DOHH2 (cell line): ENCODE data around the gene GRK4.

Source experiments
- H3F3A ChIP-seq: fragments of 200-600 bp; sonication (generic), shearing (Covaris generic); 2 replicates; pipeline ENCODE4 v1.6.0; 2016; ENCODE audit warnings: antibody characterized with exemption, mild to moderate bottlenecking; ENCODE audit not compliant: control insufficient read depth, insufficient read depth
- H3K27ac ChIP-seq: fragments of 200-600 bp; sonication (generic); 2 replicates; pipeline ENCODE4 v1.5.1; 2014; ENCODE audit warnings: low read depth, mild to moderate bottlenecking, low read length, moderate library complexity
- H3K27me3 ChIP-seq: fragments of 200-600 bp; sonication (generic); 2 replicates; pipeline ENCODE4 v1.6.1; 2014; ENCODE audit warnings: mild to moderate bottlenecking, low read length, mixed read lengths; ENCODE audit not compliant: control insufficient read depth
- H3K36me3 ChIP-seq: fragments of 200-600 bp; sonication (generic); 2 replicates; pipeline ENCODE4 v1.6.1; 2014; ENCODE audit warnings: mild to moderate bottlenecking, low read length, moderate library complexity, mixed read lengths; ENCODE audit not compliant: control insufficient read depth
- H3K4me1 ChIP-seq: fragments of 200-600 bp; sonication (generic); 2 replicates; pipeline ENCODE4 v1.6.1; 2014; ENCODE audit warnings: mild to moderate bottlenecking, low read length, mixed read lengths; ENCODE audit not compliant: control insufficient read depth
- H3K4me2 ChIP-seq: fragments of 200-600 bp; sonication (generic); 2 replicates; pipeline ENCODE4 v1.6.0; 2014; ENCODE audit warnings: mild to moderate bottlenecking, low read length, moderate library complexity
- H3K4me3 ChIP-seq: fragments of 200-600 bp; sonication (generic); 2 replicates; pipeline ENCODE4 v1.5.1; 2014; ENCODE audit warnings: mild to moderate bottlenecking, low read length, mixed read lengths
- H3K79me2 ChIP-seq: fragments of 200-600 bp; sonication (generic); 2 replicates; pipeline ENCODE4 v1.6.1; 2014; ENCODE audit warnings: mild to moderate bottlenecking, low read length, mixed read lengths; ENCODE audit not compliant: control insufficient read depth
- H3K9me2 ChIP-seq: fragments of 200-600 bp; sonication (generic); replicated peaks from 2 replicates; pipeline ENCODE4 v1.6.1; 2014; ENCODE audit warnings: mild to moderate bottlenecking, low read length, mixed read lengths; ENCODE audit not compliant: control insufficient read depth
- H3K9me3 ChIP-seq: fragments of 200-600 bp; sonication (generic); 2 replicates; pipeline ENCODE4 v1.6.1; 2014; ENCODE audit warnings: antibody characterized with exemption, low read length, mixed read lengths; ENCODE audit not compliant: control insufficient read depth, insufficient read depth
- H4K20me1 ChIP-seq: fragments of 200-600 bp; sonication (generic); 2 replicates; pipeline ENCODE4 v1.6.0; 2014; ENCODE audit warnings: low read depth, mild to moderate bottlenecking, antibody characterized with exemption, low read length, moderate library complexity; ENCODE audit not compliant: control insufficient read depth, insufficient read depth
- EZH2phosphoT487 ChIP-seq: fragments of 200-600 bp; sonication (generic); IDR thresholded peaks from 2 replicates; pipeline ENCODE4 v1.6.1; 2017; ENCODE audit warnings: borderline replicate concordance, mild to moderate bottlenecking, antibody characterized with exemption, low read length, moderate library complexity, mixed read lengths
- TF ChIP-seq, protein P1 (sequence below): fragments of 200-600 bp; sonication (generic); IDR thresholded peaks from one replicate; pipeline ENCODE4 v1.5.1; 2014; ENCODE audit warnings: antibody characterized with exemption, mild to moderate bottlenecking, low read depth, low read length; ENCODE audit not compliant: poor library complexity, severe bottlenecking

GRK4 gene

GRCh38 chr4:3037957-3038461 is 74.6 kb downstream of the GRK4 start:
- no peaks in the 10 kb centered on the region for H3K36me3 ChIP-seq
- 0 out of 2 replicates have a peak overlapping the region, but pooled peaks have one; percentile 4 for H3K4me2 ChIP-seq
- H3K9me2 ChIP-seq: no peaks in the 10 kb centered on the region
- H4K20me1 ChIP-seq: no peaks in the 10 kb centered on the region
- no peak overlapping the region for H3K4me3 ChIP-seq
- no peak overlapping the region for H3K27ac ChIP-seq
- no peaks in the 10 kb centered on the region for H3F3A ChIP-seq
- TF ChIP-seq EZH2phosphoT487: no peak
- TF ChIP-seq, protein P1, sequence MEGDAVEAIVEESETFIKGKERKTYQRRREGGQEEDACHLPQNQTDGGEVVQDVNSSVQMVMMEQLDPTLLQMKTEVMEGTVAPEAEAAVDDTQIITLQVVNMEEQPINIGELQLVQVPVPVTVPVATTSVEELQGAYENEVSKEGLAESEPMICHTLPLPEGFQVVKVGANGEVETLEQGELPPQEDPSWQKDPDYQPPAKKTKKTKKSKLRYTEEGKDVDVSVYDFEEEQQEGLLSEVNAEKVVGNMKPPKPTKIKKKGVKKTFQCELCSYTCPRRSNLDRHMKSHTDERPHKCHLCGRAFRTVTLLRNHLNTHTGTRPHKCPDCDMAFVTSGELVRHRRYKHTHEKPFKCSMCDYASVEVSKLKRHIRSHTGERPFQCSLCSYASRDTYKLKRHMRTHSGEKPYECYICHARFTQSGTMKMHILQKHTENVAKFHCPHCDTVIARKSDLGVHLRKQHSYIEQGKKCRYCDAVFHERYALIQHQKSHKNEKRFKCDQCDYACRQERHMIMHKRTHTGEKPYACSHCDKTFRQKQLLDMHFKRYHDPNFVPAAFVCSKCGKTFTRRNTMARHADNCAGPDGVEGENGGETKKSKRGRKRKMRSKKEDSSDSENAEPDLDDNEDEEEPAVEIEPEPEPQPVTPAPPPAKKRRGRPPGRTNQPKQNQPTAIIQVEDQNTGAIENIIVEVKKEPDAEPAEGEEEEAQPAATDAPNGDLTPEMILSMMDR: no peak
- no peaks in the 10 kb centered on the region for H3K79me2 ChIP-seq
- H3K9me3 ChIP-seq: no peaks in the 10 kb centered on the region
- peaks cover 26% of the 10 kb centered on the region for H3K4me1 ChIP-seq
- peaks cover 72% of the 10 kb centered on the region for H3K27me3 ChIP-seq

DNA sequence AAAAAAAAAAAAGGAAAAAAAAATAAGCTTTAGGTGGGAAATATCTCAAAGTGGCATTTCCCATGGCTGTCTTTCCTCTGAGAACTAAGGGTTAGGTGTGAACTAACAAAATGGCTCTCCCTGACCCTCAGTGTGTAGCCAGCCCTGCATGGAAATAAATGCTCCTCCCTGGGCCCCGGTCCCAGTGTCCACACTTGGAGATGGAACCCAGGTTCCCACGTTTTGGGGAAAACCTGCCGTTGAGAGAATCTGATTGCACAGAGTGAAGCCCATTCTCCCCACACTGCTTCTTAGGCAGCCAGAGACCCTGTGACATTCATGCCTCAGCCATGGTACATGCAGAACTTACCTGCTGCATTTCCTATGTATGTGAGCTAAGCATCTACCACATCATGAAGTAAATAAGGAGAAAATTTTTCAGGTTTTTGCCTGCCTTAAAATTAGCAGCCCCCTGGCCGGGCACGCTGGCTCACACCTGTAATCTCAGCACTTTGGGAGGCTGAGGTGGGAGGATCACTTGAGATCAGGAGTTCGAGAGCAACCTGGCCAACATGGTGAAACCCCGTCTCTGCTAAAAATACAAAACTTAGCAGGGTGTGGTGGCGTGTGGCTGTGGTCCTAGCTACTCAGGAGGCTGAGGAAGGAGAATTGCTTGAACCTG is 76.5 kb downstream of the GRK4 start:
- no peak overlapping the region for H3K27ac ChIP-seq
- no peak for TF ChIP-seq EZH2phosphoT487
- TF ChIP-seq, protein P1: no peak

GRCh38 chr4:3040452-3041191 is 77.3 kb downstream of the GRK4 start:
- no peaks in the 10 kb centered on the region for H3K79me2 ChIP-seq
- peak overlapping the region; percentile 52 for H3K4me3 ChIP-seq
- H4K20me1 ChIP-seq: no peaks in the 10 kb centered on the region
- peaks cover 33% of the 10 kb centered on the region for H3K4me1 ChIP-seq
- no peak overlapping the region for H3K27ac ChIP-seq
- H3F3A ChIP-seq: peaks cover 6% of the 10 kb centered on the region; the same call in 1 of the 2 replicates
- H3K36me3 ChIP-seq: no peaks in the 10 kb centered on the region
- peak overlapping the region; percentile 62 for H3K4me2 ChIP-seq
- no peak for TF ChIP-seq EZH2phosphoT487
- no peaks in the 10 kb centered on the region for H3K9me2 ChIP-seq
- no peaks in the 10 kb centered on the region for H3K9me3 ChIP-seq
- peaks cover 59% of the 10 kb centered on the region for H3K27me3 ChIP-seq

More for the DNA sequence above, 76.5 kb downstream of the GRK4 start:
- peaks cover 65% of the 10 kb centered on the region for H3K27me3 ChIP-seq
- H3K79me2 ChIP-seq: no peaks in the 10 kb centered on the region
- H3K4me1 ChIP-seq: peaks cover 26% of the 10 kb centered on the region
- no peak overlapping the region for H3K4me3 ChIP-seq
- no peaks in the 10 kb centered on the region for H3K36me3 ChIP-seq
- H3K4me2 ChIP-seq: no peak overlapping the region
- no peaks in the 10 kb centered on the region for H4K20me1 ChIP-seq
- peaks cover 6% of the 10 kb centered on the region; the same call in 1 of the 2 replicates for H3F3A ChIP-seq
- no peaks in the 10 kb centered on the region for H3K9me3 ChIP-seq
- no peaks in the 10 kb centered on the region for H3K9me2 ChIP-seq
